ENCODE data around the gene RTP3.
"Not testable (repeated sequence)": the region's sequence is repeated elsewhere in the genome, so short reads cannot be mapped to it uniquely, and the experiment has no call there.

Gene RTP3

GRCh38 chr3:46517016-46517783 is 19.4 kb downstream of the RTP3 start:
- no peak overlapping the region for H3K4me3 ChIP-seq (ENCODE audit: low read depth, low read length)

GRCh38 chr3:46517784-46518181 is 20.0 kb downstream of the RTP3 start:
- no peak overlapping the region for H3K4me3 ChIP-seq (ENCODE audit: low read depth, low read length)

DNA sequence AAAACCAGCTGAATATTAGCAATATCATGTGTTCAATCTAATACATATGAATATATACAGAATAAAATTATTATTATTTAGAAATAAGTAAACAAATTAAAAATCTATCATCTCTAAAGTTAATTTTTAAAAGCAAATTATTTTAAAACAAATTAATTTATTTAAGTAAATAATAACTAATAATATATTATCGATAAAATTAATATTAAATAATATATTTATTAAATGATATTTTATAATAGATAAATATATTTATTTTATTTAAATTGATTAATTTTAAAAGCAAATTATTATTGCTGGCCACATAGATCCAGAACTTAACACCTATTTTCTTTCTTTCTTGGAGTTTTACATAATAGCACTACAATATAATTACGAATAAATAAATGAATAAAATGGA is 22.2 kb downstream of the RTP3 start:
- no peak overlapping the region for H3K4me3 ChIP-seq (ENCODE audit: low read depth, low read length)

GRCh38 chr3:46520531-46520930 is 22.8 kb downstream of the RTP3 start:
- H3K4me3 ChIP-seq (ENCODE audit: low read depth, low read length): no peak overlapping the region

DNA sequence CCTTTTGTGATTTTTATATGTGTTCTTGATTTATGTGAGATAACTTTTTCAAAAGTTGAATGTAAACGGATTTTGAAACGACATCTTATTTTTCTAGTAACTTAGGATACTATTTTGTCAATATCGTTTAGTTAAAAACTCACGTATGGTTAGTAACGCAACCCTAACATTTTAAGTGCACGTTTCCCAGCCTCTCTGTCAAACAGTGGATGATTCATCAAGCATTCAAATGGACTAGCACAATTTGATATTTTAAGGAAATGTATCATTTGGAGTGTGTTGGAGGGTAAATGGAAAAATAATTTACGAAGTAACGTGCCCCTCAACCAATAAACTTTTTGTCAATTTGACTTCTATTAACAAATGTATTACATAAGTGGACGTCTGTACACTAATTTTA is 23.3 kb downstream of the RTP3 start:
- H3K4me3 ChIP-seq (ENCODE audit: low read depth, low read length): no peak overlapping the region

DNA sequence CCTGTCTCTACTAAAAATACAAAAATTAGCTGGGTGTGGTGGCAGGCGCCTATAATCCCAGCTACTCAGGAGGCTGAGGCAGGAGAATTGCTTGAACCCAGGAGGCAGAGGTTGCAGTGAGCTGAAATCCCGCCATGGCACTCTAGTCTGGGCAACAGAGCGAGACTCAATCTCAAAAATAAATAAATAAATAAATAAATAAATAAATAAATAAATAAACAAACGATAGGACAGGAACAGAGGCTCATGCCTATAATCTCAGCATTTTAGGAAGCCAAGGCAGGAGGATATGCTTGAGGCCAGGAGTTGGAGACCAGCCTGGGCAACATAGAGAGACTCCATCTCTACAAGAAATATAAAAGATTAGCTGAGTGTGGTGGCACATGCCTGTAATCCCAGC is 24.4 kb downstream of the RTP3 start:
- H3K4me3 ChIP-seq (ENCODE audit: low read depth, low read length): not testable (repeated sequence)

- H3K4me3 ChIP-seq (ENCODE audit: low read depth, low read length): no peak overlapping the region
Observed at GRCh38 chr3:46523556-46523955, 25.8 kb downstream of the RTP3 start.

- no peak overlapping the region for H3K4me3 ChIP-seq (ENCODE audit: low read depth, low read length)
Observed at GRCh38 chr3:46524008-46524407, 26.2 kb downstream of the RTP3 start.

GRCh38 chr3:46524832-46525231 is 27.1 kb downstream of the RTP3 start:
- H3K4me3 ChIP-seq (ENCODE audit: low read depth, low read length): no peak overlapping the region

- H3K4me3 ChIP-seq (ENCODE audit: low read depth, low read length): no peak overlapping the region
Observed at GRCh38 chr3:46527239-46527638, 29.5 kb downstream of the RTP3 start.

GRCh38 chr3:46533091-46533490 is 35.3 kb downstream of the RTP3 start:
- no peak overlapping the region for H3K4me3 ChIP-seq (ENCODE audit: low read depth, low read length)

DNA sequence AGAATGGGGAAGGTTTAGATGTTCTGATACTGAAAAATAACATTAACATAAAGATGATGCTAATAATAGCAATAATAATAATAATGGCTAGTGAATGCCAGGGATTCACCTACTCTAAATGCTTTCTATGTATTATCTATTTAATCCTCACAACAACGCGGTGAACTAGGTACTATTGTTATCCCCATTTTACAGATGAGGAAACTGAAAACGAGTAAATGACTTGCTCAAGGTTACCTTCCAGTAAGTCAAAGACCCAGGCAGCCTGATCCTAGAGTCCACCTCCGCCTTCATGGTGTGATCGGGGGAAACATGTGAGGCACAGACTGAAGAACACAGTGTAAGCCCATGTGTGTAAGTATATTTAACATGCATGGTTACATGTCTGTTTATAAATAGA is 38.0 kb downstream of the RTP3 start:
- H3K4me3 ChIP-seq (ENCODE audit: low read depth, low read length): no peak overlapping the region

- no peak overlapping the region for H3K4me3 ChIP-seq (ENCODE audit: low read depth, low read length)
Observed at GRCh38 chr3:46536758-46537157, 39.0 kb downstream of the RTP3 start.

DNA sequence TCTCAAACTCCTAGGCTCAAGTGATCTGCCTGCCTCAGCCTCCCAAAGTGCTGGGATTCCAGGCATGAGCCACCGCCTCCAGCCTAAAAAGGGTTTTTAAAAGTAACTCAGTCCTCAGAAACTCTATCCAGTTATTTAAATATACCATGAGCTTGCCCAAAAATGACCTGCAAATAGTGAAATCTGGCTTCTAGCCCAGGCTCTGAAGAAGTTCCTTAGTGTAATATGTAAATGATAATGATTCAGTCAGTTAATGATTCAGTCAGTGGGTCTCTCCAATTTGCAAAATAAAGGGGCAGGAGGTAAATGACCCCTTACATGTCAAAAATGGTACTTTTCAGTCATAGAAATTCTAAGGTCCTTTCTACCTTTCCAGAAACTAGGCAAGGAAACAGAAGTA is 39.5 kb downstream of the RTP3 start:
- H3K4me3 ChIP-seq (ENCODE audit: low read depth, low read length): no peak overlapping the region

DNA sequence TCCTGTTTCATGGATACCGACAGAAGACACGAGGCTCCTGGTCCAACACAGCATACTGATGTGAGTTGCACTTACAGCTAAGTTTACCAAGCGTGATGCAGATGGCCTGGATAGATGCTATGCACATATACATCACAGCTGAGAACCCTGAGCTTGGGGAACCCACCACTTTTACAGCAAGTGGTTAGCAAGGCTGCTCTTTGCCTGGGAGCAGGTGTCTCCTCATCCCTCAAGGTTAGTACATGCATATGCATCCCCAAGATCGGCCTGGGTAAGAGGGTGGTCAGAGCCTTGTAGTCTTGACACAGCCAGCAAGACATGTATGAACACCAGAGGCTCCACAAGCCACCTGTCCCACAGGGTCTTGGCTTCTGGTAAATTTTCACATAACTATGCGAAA is 40.0 kb downstream of the RTP3 start:
- no peak overlapping the region for H3K4me3 ChIP-seq (ENCODE audit: low read depth, low read length)

- not testable (repeated sequence) for H3K4me3 ChIP-seq (ENCODE audit: low read depth, low read length)
Observed at GRCh38 chr3:46538425-46538802, 40.6 kb downstream of the RTP3 start.

- no peak overlapping the region for H3K4me3 ChIP-seq (ENCODE audit: low read depth, low read length)
Observed at GRCh38 chr3:46538803-46539442, 41.1 kb downstream of the RTP3 start.

DNA sequence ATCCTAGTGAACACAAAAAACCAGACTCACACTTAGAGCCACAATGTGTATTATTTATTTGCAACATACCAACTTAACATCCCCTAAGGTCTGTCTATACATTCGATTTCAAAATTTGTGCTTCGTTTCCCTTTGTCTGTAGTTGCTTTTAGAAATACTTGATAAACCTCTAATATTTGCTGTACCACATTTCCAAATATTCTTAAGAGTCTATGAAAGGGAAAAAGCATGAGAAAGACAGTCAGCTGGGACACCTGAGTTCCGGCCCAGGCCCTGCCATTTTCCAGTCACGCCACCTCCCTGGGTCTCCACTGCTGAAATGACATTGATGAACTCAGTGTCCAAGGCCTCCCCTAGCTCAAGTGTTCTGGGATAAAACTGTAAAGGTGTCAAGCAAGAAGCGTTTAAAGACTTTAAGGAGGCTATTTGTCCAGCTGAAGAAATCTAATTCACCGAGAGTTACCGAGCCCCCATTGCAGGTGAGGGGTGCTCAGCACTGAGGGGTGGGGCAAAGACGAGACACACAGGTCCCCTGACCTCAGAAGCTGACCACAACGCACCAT is 41.7 kb downstream of the RTP3 start:
- H3K4me3 ChIP-seq (ENCODE audit: low read depth, low read length): no peak overlapping the region

- H3K4me3 ChIP-seq (ENCODE audit: low read depth, low read length): no peak overlapping the region
Observed at GRCh38 chr3:46540550-46540949, 42.8 kb downstream of the RTP3 start.

DNA sequence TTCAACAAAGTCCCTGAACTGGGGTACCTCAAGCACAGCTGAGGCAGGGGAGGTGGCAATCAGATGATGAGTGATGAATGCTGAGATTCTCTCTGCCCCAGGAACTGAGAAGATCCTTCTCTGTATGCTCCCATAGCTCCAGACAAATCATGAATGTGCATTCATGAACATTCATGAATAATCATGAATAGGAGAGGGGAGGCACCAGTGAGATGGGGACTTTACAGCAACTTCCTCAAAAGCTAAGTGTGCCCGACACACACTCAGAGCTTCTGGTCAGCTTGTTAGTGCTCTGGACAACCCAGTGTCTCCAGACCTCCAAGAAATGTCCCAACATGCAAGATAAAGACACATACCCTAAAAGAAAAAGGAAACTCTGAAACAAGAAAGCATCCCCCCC is 44.1 kb downstream of the RTP3 start:
- H3K4me3 ChIP-seq (ENCODE audit: low read depth, low read length): no peak overlapping the region

- H3K4me3 ChIP-seq (ENCODE audit: low read depth, low read length): no peak overlapping the region
Observed at GRCh38 chr3:46542344-46542743, 44.6 kb downstream of the RTP3 start.

GRCh38 chr3:46542801-46543201 is 45.0 kb downstream of the RTP3 start:
- no peak overlapping the region for H3K4me3 ChIP-seq (ENCODE audit: low read depth, low read length)
